Thoracic aorta (tissue), 2 donors: ENCODE data around the gene RASL11A. TPM values are rescaled to one million over a fixed set of nuclear protein-coding genes. Genes with fewer than 3 reads are reported as not detected.
A peak's percentile ranks its signal among the peaks of the same experiment; 100 is the strongest.

Experiments used
- ATAC-seq: fragments of 150-250 bp; one replicate; pipeline ENCODE4 v1.8.0; 2017; ENCODE audit warnings: low read depth; ENCODE audit not compliant: insufficient number of reproducible peaks, low FRiP score
- DNase-seq: peaks from one replicate; pipeline ENCODE4 v3.0.0-alpha.2; 2020; ENCODE audit warnings: low spot score
- H3K27ac ChIP-seq, 2 donors: fragments of 200-600 bp; sonication (generic); 1 replicate in 1 of 2; 2 replicates in 1 of 2; pipeline ENCODE4 v1.5.1; 2016; ENCODE audit warnings: mild to moderate bottlenecking in 2 of 2, moderate library complexity in 2 of 2
- H3K27me3 ChIP-seq: fragments of 200-600 bp; sonication (generic); replicated peaks from 2 replicates; pipeline ENCODE4 v1.6.0; 2016; ENCODE audit warnings: mild to moderate bottlenecking; ENCODE audit not compliant: insufficient read depth
- H3K36me3 ChIP-seq: fragments of 200-600 bp; sonication (generic); one replicate; pipeline ENCODE4 v1.5.1; 2016
- H3K4me1 ChIP-seq, 2 donors: fragments of 200-600 bp; sonication (generic); 1 replicate in 1 of 2; 2 replicates in 1 of 2; pipeline versions ENCODE4 v1.5.1 to v1.6.0; 2016; ENCODE audit warnings: low read depth in 2 of 2, mild to moderate bottlenecking in 1 of 2; ENCODE audit not compliant: control insufficient read depth in 1 of 2
- H3K4me3 ChIP-seq: fragments of 200-600 bp; sonication (generic); 2 replicates; pipeline ENCODE4 v1.5.1; 2016; ENCODE audit warnings: mild to moderate bottlenecking
- H3K9me3 ChIP-seq: fragments of 200-600 bp; sonication (generic); 2 replicates; pipeline ENCODE4 v1.5.1; 2016
- CTCF ChIP-seq: fragments of 200-600 bp; sonication (generic); IDR thresholded peaks from one replicate; pipeline ENCODE4 v1.5.1; 2019; ENCODE audit warnings: antibody characterized with exemption
- total RNA-seq, 2 donors: library from RNA; depleted of rRNA; stranded (reverse); fragments of >200 nt; gene quantifications; one replicate each; pipeline versions ENCODE4 v1.1.0 to v1.2.3, GENCODE V29; 2016

Gene RASL11A
- total RNA-seq, 2 donors from 2014 or later, result 57.6 to 81.6 TPM

- H3K9me3 ChIP-seq, result no peaks in the 10 kb centered on the region
- no peaks in the 10 kb centered on the region for H3K27me3 ChIP-seq
- H3K36me3 ChIP-seq, result peaks cover 16% of the 10 kb centered on the region
- DNase-seq, result peak; percentile 82
- H3K4me3 ChIP-seq, result peak within 1 kb of the TSS; percentile 98
- peaks cover 12 to 45% of the 10 kb centered on the region in 2 donors for H3K4me1 ChIP-seq
- no peak for TF ChIP-seq CTCF
- peak; percentile 87 for ATAC-seq
- H3K27ac ChIP-seq, result peak within 1 kb of the TSS; percentile 93
These were observed 19.2 kb upstream of the RASL11A start, which contains the start of gene RPL21 for GRCh38 chr13:27251166-27252091. Gene RPL21 (plus strand): TSS chr13:27251558. CDS start chr13:27253777, 2,219 bp downstream.

GRCh38 chr13:27252467-27252866, 18.2 kb upstream of the RASL11A start:
- peaks cover 12 to 45% of the 10 kb centered on the region in 2 donors for H3K4me1 ChIP-seq
- no peaks in the 10 kb centered on the region for H3K27me3 ChIP-seq
- peaks cover 26% of the 10 kb centered on the region for H3K36me3 ChIP-seq
- ATAC-seq (no peak), DNase-seq (no peak)
- no peaks in the 10 kb centered on the region for H3K9me3 ChIP-seq
- peak overlapping the region; percentile 93 for H3K27ac ChIP-seq
- TF ChIP-seq CTCF, result no peak
- H3K4me3 ChIP-seq, result peak overlapping the region; percentile 98

DNA sequence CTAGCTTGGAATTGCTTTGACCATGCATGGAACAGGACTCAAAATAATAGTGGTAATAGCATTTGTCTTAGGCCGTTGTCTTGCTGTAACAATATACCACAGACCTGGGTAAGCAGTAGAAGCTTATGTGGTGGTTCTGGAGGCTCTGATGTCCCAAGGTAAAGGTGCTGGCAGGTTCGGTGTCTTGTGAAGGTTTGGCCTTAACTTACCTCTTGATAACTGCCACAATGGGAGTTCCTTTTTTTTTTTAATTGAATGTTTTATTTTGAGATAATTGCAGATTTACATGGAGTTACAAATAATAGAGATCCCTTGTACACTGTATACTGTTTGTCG, 13.4 kb upstream of the RASL11A start:
- DNase-seq (no peak), ATAC-seq (no peak)
- Histone ChIP-seq H3K27ac (no peak overlapping the region), H3K36me3 (peaks cover 30% of the 10 kb centered on the region), H3K9me3 (no peaks in the 10 kb centered on the region), H3K4me1 (peaks cover 12 to 35% of the 10 kb centered on the region in 2 donors), H3K4me3 (no peak overlapping the region), H3K27me3 (no peaks in the 10 kb centered on the region)
- TF ChIP-seq CTCF, result no peak

DNA sequence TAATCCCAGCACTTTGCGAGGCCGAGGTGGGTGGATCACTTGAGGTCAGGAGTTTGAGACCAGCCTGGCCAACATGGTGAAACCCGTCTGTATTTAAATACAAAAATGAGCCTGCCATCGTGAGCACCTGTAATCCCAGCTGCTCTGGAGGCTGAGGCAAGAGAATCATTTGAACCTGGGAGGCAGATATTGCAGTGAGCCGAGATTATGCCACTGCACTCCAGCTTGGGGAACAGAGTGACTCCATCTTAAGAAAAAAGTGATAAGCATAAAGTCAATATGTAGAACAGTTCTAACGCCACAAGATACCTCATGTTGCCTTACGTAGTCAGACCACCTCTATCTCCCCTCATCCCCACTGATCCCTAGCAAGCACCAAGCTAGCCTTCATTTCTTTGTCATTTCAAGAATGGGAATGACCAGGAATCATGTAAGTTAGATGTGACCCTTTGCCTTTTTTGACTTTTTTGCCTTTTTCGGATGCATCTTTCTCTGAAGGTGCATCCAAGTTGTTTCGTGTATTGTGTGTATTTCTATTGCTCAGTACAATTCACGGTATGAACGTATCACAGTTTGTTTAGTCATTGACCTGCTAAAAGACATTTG, 12.9 kb upstream of the RASL11A start:
- Histone ChIP-seq H3K27ac (no peak overlapping the region), H3K4me3 (no peak overlapping the region), H3K36me3 (peaks cover 30% of the 10 kb centered on the region), H3K27me3 (no peaks in the 10 kb centered on the region), H3K4me1 (peaks cover 8 to 30% of the 10 kb centered on the region in 2 donors), H3K9me3 (no peaks in the 10 kb centered on the region)
- no peak for ATAC-seq
- no peak for TF ChIP-seq CTCF
- DNase-seq, result no peak

DNA sequence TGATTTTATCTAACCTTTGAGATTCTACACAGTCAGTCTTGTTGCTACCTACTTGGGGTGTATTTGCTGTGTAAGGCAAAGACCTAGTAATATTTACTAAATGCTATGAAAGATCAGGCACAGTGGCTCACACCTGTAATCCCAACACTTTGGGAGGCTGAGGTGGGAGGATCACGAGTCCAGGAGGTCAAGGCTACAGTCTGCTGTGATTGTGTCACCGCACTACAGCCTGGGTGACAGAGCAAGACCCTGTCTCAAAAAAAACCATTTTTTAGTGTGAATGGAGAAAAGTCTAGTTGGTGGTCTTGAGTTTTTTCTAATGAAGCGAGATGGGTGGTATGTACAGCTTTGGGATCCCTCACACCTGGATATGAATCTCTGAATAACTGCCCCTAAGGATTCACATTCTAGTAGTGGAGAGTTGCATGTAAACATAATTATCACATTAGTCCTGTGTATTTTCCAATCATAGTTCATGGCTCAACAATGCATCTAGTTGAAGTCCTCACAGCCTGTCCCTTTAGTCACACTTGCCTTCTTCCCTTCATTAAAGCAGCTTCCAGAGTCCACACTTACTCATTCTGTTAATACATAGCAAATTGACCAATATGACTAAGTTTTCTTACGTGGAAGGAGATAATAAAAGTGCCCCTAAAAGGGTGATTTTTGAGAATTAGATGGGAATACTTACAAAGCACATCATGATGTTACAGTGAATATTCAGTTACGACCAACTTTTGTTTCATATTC, 11.8 kb upstream of the RASL11A start:
- H3K27ac ChIP-seq, result no peak overlapping the region
- TF ChIP-seq CTCF, result no peak
- H3K9me3 ChIP-seq, result no peaks in the 10 kb centered on the region
- H3K4me1 ChIP-seq, result peaks cover 0 to 19% of the 10 kb centered on the region in 2 donors
- ATAC-seq (no peak), DNase-seq (no peak)
- H3K36me3 ChIP-seq, result peaks cover 30% of the 10 kb centered on the region
- H3K4me3 ChIP-seq, result no peak overlapping the region
- H3K27me3 ChIP-seq, result no peaks in the 10 kb centered on the region
